Uterus (tissue), 2 donors: ENCODE data around the gene ZNF576.

Experiments
- CTCF ChIP-seq, 4 experiments: fragments of 200-600 bp in 2 of 4; fragments of 450-650 bp in 2 of 4; sonication (generic) in 2 of 4; IDR thresholded peaks; one replicate each; pipeline ENCODE4 v1.5.1; 2016 to 2019; ENCODE audit warnings: antibody characterized with exemption in 4 of 4, mild to moderate bottlenecking in 2 of 4, moderate library complexity in 1 of 4
- POLR2A ChIP-seq, 2 donors: fragments of 450-650 bp; IDR thresholded peaks; one replicate each; pipeline ENCODE4 v1.6.1; 2016; ENCODE audit warnings: antibody characterized with exemption in 2 of 2, mild to moderate bottlenecking in 1 of 2, moderate library complexity in 1 of 2

GRCh38 chr19:43626838-43627237, 30.4 kb downstream of the ZNF576 start:
- TF ChIP-seq POLR2A (IDR thresholded peaks at IDR 0.05) (no peak), CTCF (IDR thresholded peaks at IDR 0.05) (no peak)
